Neural cell (in vitro differentiated cells): ENCODE results near the gene RHOBTB3. TPM values are rescaled to one million over a fixed set of nuclear protein-coding genes. Genes with fewer than 3 reads are reported as not detected.

ENCODE experiments used
- H2AFZ ChIP-seq: fragments of 200-600, 300-800 bp; sonication (generic), shearing (Covaris generic); 2 replicates; pipeline ENCODE4 v1.6.0; 2014; ENCODE audit warnings: low read depth, mild to moderate bottlenecking, antibody characterized with exemption, low read length, moderate library complexity
- H3F3A ChIP-seq: fragments of 200-600 bp; shearing (Covaris generic); 2 replicates; pipeline ENCODE4 v1.6.1; 2016; ENCODE audit warnings: mild to moderate bottlenecking, moderate library complexity, mixed read lengths, antibody characterized with exemption, low read length; ENCODE audit not compliant: insufficient read depth, poor library complexity, severe bottlenecking
- H3K27ac ChIP-seq: fragments of 200-600, 300-800 bp; sonication (generic), shearing (Covaris generic); 2 replicates; pipeline ENCODE4 v1.5.1; 2014; ENCODE audit warnings: mild to moderate bottlenecking, low read length, moderate library complexity
- H3K27me3 ChIP-seq: fragments of 300-800, 200-600 bp; sonication (generic), shearing (Covaris generic); 2 replicates; pipeline ENCODE4 v1.6.0; 2014; ENCODE audit warnings: mild to moderate bottlenecking, low read depth, low read length, moderate library complexity; ENCODE audit not compliant: insufficient read depth
- H3K36me3 ChIP-seq: fragments of 300-800, 200-600 bp; sonication (generic), shearing (Covaris generic); 2 replicates; pipeline ENCODE4 v1.5.1; 2014; ENCODE audit warnings: mild to moderate bottlenecking, antibody characterized with exemption, low read length, moderate library complexity; ENCODE audit not compliant: insufficient read depth
- H3K4me2 ChIP-seq: fragments of 300-800, 200-600 bp; sonication (generic), shearing (Covaris generic); 2 replicates; pipeline ENCODE4 v1.6.0; 2014; ENCODE audit warnings: mild to moderate bottlenecking, low read length
- H3K4me3 ChIP-seq: fragments of 300-800, 200-600 bp; sonication (generic), shearing (Covaris generic); 2 replicates; pipeline ENCODE4 v1.5.1; 2014; ENCODE audit warnings: mild to moderate bottlenecking, low read length, moderate library complexity
- H3K79me2 ChIP-seq: fragments of 200-600 bp; shearing (Covaris generic); replicated peaks from 2 replicates; pipeline ENCODE4 v1.6.0; 2014; ENCODE audit warnings: mild to moderate bottlenecking, low read length, moderate library complexity; ENCODE audit not compliant: insufficient read depth
- H3K9ac ChIP-seq: fragments of 300-800, 200-600 bp; sonication (generic), shearing (Covaris generic); 2 replicates; pipeline ENCODE4 v1.6.1; 2016; ENCODE audit warnings: mild to moderate bottlenecking, low read length, mixed read lengths
- H3K9me2 ChIP-seq: fragments of 200-600 bp; shearing (Covaris generic); 2 replicates; pipeline ENCODE4 v1.6.1; 2016; ENCODE audit warnings: mild to moderate bottlenecking, low read length, mixed read lengths; ENCODE audit not compliant: insufficient read depth
- H3K9me3 ChIP-seq: fragments of 200-600, 300-800 bp; sonication (generic), shearing (Covaris generic); 2 replicates; pipeline ENCODE4 v1.6.1; 2016; ENCODE audit warnings: mild to moderate bottlenecking, mixed run types, low read length, moderate library complexity, mixed read lengths
- H4K20me1 ChIP-seq: fragments of 200-600 bp; shearing (Covaris generic); 2 replicates; pipeline ENCODE4 v1.6.1; 2016; ENCODE audit warnings: mild to moderate bottlenecking, mixed run types; ENCODE audit not compliant: insufficient read depth
- EP300 ChIP-seq: fragments of 450-650 bp; conservative IDR thresholded peaks from 2 replicates; pipeline ENCODE4 v1.6.1; 2014; ENCODE audit warnings: antibody characterized with exemption, mild to moderate bottlenecking, moderate library complexity; ENCODE audit not compliant: poor library complexity, severe bottlenecking
- EZH2 ChIP-seq: fragments of 200-600, 300-800 bp; shearing (Covaris generic), sonication (generic); IDR thresholded peaks from 2 replicates; pipeline ENCODE4 v1.6.1; 2014; ENCODE audit warnings: antibody characterized with exemption, low read length, borderline replicate concordance, mild to moderate bottlenecking; ENCODE audit not compliant: insufficient read depth, poor library complexity, severe bottlenecking
- MXI1 ChIP-seq: fragments of 450-650 bp; conservative IDR thresholded peaks from 2 replicates; pipeline ENCODE4 v1.6.1; 2014; ENCODE audit warnings: antibody characterized with exemption, mild to moderate bottlenecking; ENCODE audit not compliant: poor library complexity, severe bottlenecking
- POLR2AphosphoS5 ChIP-seq: IDR thresholded peaks from 2 replicates; pipeline ENCODE4 v1.6.1; 2012
- RAD21 ChIP-seq: fragments of 450-650 bp; conservative IDR thresholded peaks from 2 replicates; pipeline ENCODE4 v1.6.1; 2014; ENCODE audit warnings: antibody characterized with exemption, mild to moderate bottlenecking, moderate library complexity
- SMC3 ChIP-seq: fragments of 450-650 bp; conservative IDR thresholded peaks from 2 replicates; pipeline ENCODE4 v1.6.1; 2014; ENCODE audit warnings: antibody characterized with exemption, mild to moderate bottlenecking, moderate library complexity; ENCODE audit not compliant: poor library complexity
- TAF1 ChIP-seq: IDR thresholded peaks from 2 replicates; pipeline ENCODE4 v1.6.1; 2012; ENCODE audit warnings: low read depth
- polyA plus RNA-seq: library from polyadenylated mRNA; depleted of rRNA; stranded (reverse); fragments of >200 nt; gene quantifications from 2 replicates; pipeline ENCODE4 v1.2.3, GENCODE V29; 2014
- TF ChIP-seq, protein P1 (sequence below): fragments of 450-650 bp; IDR thresholded peaks from 2 replicates; pipeline ENCODE4 v1.5.1; 2014; ENCODE audit warnings: antibody characterized with exemption, mild to moderate bottlenecking, moderate library complexity; ENCODE audit not compliant: poor library complexity, severe bottlenecking
- TF ChIP-seq, protein P2 (sequence below): IDR thresholded peaks from 2 replicates; pipeline ENCODE4 v1.6.1; 2012; ENCODE audit warnings: borderline replicate concordance

Gene RHOBTB3
- polyA plus RNA-seq, 1 donor from 2014 or later, result 99.4 TPM

DNA sequence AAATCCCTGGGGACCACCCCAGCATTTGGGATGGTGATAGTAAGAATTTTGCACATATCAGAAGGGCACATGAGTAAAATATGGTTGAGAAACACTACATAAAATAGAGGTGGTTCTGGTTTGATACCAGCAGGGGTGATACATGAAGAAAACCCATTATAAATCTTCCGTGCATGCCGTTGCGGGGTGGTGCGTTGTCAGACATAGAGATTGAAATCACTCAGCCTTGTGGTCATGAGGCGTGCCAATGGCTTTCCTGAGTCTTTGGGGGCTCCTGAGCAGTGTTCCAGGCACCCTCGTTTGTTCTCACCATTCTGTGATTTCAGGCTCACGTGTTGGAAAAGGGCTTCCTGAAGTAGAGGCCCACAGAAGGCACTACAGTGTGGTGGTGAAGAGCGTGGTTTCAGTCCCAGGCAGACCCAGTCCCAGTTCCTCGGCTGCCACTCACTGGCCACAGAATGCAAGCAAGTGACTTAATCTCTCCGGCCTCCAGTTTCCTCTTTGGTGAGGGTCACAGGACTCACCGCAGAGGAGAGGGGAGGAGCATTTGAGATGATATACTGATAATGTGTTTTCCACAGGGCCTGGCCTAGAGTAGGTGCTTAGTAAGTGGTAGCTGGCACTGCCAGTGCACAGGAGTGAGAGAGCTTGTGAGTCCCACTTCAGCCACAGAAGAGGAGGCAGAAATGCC is 111.9 kb downstream of the RHOBTB3 start:
- Histone ChIP-seq H3K27ac (no peak overlapping the region), H3K79me2 (no peaks in the 10 kb centered on the region), H3K4me2 (no peak overlapping the region), H3K9ac (no peak overlapping the region), H4K20me1 (no peaks in the 10 kb centered on the region), H3K27me3 (no peaks in the 10 kb centered on the region), H3K9me3 (no peaks in the 10 kb centered on the region), H2AFZ (no peak overlapping the region), H3K36me3 (no peaks in the 10 kb centered on the region), H3F3A (no peaks in the 10 kb centered on the region), H3K9me2 (no peaks in the 10 kb centered on the region), H3K4me3 (no peak overlapping the region)
- TF ChIP-seq, protein P1, sequence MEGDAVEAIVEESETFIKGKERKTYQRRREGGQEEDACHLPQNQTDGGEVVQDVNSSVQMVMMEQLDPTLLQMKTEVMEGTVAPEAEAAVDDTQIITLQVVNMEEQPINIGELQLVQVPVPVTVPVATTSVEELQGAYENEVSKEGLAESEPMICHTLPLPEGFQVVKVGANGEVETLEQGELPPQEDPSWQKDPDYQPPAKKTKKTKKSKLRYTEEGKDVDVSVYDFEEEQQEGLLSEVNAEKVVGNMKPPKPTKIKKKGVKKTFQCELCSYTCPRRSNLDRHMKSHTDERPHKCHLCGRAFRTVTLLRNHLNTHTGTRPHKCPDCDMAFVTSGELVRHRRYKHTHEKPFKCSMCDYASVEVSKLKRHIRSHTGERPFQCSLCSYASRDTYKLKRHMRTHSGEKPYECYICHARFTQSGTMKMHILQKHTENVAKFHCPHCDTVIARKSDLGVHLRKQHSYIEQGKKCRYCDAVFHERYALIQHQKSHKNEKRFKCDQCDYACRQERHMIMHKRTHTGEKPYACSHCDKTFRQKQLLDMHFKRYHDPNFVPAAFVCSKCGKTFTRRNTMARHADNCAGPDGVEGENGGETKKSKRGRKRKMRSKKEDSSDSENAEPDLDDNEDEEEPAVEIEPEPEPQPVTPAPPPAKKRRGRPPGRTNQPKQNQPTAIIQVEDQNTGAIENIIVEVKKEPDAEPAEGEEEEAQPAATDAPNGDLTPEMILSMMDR, result no peak
- TF ChIP-seq RAD21 (no peak), TAF1 (no peak)

DNA sequence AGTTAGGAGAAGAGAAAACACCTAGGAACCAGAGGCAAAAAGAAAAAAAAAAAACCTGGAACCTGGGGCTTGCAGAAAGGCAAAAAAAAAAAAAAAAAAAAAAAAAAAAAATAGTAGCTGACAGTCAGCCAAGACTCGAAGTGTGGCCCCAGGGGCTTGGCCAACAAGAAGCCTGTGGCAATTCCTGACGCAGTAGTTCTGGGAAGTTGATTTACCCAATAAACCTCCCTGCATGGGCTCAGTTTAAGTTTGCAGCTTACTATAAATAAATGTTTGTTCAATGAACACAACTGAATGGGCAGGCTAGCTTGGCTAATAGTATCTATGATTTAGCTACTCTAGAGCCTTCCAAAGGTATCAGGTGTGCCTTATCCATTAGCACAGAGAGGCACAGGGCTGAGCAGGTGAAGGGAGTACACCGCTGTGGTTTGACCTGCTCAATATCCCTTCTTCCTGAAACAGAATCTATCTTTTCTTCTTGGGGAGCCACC is 112.6 kb downstream of the RHOBTB3 start:
- H3K79me2 ChIP-seq, result no peaks in the 10 kb centered on the region
- H3K4me3 ChIP-seq, result no peak overlapping the region
- H3K9me3 ChIP-seq, result no peaks in the 10 kb centered on the region
- no peak overlapping the region for H3K4me2 ChIP-seq
- no peaks in the 10 kb centered on the region for H4K20me1 ChIP-seq
- no peak overlapping the region for H2AFZ ChIP-seq
- H3K36me3 ChIP-seq, result no peaks in the 10 kb centered on the region
- no peaks in the 10 kb centered on the region for H3K27me3 ChIP-seq
- no peak overlapping the region for H3K9ac ChIP-seq
- no peak overlapping the region for H3K27ac ChIP-seq
- no peaks in the 10 kb centered on the region for H3K9me2 ChIP-seq
- H3F3A ChIP-seq, result no peaks in the 10 kb centered on the region
- TF ChIP-seq RAD21, result no peak
- TF ChIP-seq EZH2, result no peak
- TF ChIP-seq SMC3, result no peak
- TF ChIP-seq, protein P2, sequence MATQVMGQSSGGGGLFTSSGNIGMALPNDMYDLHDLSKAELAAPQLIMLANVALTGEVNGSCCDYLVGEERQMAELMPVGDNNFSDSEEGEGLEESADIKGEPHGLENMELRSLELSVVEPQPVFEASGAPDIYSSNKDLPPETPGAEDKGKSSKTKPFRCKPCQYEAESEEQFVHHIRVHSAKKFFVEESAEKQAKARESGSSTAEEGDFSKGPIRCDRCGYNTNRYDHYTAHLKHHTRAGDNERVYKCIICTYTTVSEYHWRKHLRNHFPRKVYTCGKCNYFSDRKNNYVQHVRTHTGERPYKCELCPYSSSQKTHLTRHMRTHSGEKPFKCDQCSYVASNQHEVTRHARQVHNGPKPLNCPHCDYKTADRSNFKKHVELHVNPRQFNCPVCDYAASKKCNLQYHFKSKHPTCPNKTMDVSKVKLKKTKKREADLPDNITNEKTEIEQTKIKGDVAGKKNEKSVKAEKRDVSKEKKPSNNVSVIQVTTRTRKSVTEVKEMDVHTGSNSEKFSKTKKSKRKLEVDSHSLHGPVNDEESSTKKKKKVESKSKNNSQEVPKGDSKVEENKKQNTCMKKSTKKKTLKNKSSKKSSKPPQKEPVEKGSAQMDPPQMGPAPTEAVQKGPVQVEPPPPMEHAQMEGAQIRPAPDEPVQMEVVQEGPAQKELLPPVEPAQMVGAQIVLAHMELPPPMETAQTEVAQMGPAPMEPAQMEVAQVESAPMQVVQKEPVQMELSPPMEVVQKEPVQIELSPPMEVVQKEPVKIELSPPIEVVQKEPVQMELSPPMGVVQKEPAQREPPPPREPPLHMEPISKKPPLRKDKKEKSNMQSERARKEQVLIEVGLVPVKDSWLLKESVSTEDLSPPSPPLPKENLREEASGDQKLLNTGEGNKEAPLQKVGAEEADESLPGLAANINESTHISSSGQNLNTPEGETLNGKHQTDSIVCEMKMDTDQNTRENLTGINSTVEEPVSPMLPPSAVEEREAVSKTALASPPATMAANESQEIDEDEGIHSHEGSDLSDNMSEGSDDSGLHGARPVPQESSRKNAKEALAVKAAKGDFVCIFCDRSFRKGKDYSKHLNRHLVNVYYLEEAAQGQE, result no peak
- TF ChIP-seq TAF1, result no peak
- TF ChIP-seq, protein P1, result no peak
- TF ChIP-seq POLR2AphosphoS5, result no peak
- TF ChIP-seq MXI1, result no peak
- TF ChIP-seq EP300, result no peak
